ENCODE results near the gene ZXDC. TPM values are rescaled to one million over a fixed set of nuclear protein-coding genes. Genes with fewer than 3 reads are reported as not detected.

ZXDC gene
- total RNA-seq, 1 experiment from 2014 or later = 28.3 TPM

DNA sequence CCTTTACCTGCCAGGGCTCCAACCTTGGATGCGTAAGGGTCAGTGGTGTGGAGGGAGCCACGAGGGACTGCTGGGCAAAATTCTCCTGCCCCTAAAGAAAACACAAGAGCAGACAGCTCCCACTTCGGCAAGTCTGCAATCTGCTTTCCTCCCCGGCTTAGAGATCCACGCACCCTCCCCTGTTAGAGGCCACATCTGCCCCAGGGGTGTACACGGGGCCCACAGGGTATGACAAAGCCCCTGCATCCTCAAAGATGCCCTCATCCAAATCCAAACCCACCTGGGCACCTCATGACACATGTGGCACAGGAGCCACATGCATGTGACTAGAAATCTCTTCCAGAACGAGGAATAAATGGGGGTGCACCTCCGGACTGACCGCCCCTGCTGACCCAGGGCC, 25.5 kb downstream of the ZXDC start:
- no peaks in the 10 kb centered on the region; the same call in 1 of the 2 replicates for H3K27me3 Mint-ChIP-seq (ENCODE audit: low read depth)
- DNase-seq = no peak
- H3K36me3 Mint-ChIP-seq (ENCODE audit: insufficient read depth in 1 of 3, low read depth in 3 of 3) = peaks cover 7 to 32% (median 27%) of the 10 kb centered on the region in 3 experiments
- Histone ChIP-seq H3K23me2 (ENCODE audit: insufficient read length, low read depth, low read length, poor library complexity, severe bottlenecking) (no peaks in the 10 kb centered on the region), H2BK5ac (ENCODE audit: insufficient read length, low read length) (no peak overlapping the region), H3K4me1 (ENCODE audit: insufficient read depth, low read length) (no peaks in the 10 kb centered on the region), H3K79me1 (ENCODE audit: insufficient read depth, low read depth, low read length, poor library complexity, severe bottlenecking) (no peaks in the 10 kb centered on the region), H3K79me2 (ENCODE audit: insufficient read depth, low read length) (no peaks in the 10 kb centered on the region), H4K20me1 (ENCODE audit: control insufficient read depth, insufficient read depth, insufficient read length) (no peaks in the 10 kb centered on the region), H4K5ac (ENCODE audit: insufficient read length, low read depth, low read length) (no peak overlapping the region), H3K18ac (ENCODE audit: insufficient read length, low read depth, low read length) (no peak overlapping the region), H3K4ac (ENCODE audit: low read depth, low read length) (no peak overlapping the region), H3K23ac (ENCODE audit: insufficient read length, low read depth, low read length) (no peak overlapping the region), H2BK20ac (ENCODE audit: low read depth, low read length, poor library complexity, severe bottlenecking) (no peak overlapping the region), H2AFZ (ENCODE audit: low read length) (no peak overlapping the region), H3T11ph (ENCODE audit: low read length) (no peak overlapping the region), H3K27me3 (ENCODE audit: insufficient read depth, low read length) (no peaks in the 10 kb centered on the region), H2BK12ac (ENCODE audit: insufficient read length, low read depth, low read length) (no peak overlapping the region), H2AK5ac (ENCODE audit: insufficient read length, low read length) (no peak overlapping the region), H3K9ac (ENCODE audit: extremely low read depth, insufficient read length, low read length) (no peak overlapping the region), H3K14ac (ENCODE audit: insufficient read depth, low read length) (no peak overlapping the region), H3K56ac (ENCODE audit: insufficient read length, low read depth, low read length) (no peak overlapping the region), H3K9me3 (ENCODE audit: control insufficient read depth, low read depth, low read length) (no peaks in the 10 kb centered on the region), H3K27ac (ENCODE audit: insufficient read length, low read depth, low read length) (no peak overlapping the region), H4K91ac (ENCODE audit: insufficient read length, low read depth, low read length) (no peak overlapping the region), H2BK15ac (ENCODE audit: low read depth, low read length) (no peak overlapping the region), H2BK120ac (ENCODE audit: low read depth, low read length, poor library complexity, severe bottlenecking) (no peak overlapping the region), H3K4me2 (ENCODE audit: insufficient read depth, insufficient read length, low read length) (no peak overlapping the region), H4K8ac (replicated peaks; ENCODE audit: insufficient read length, low read depth, low read length) (no peak overlapping the region)
- H3K9me3 Mint-ChIP-seq = no peaks in the 10 kb centered on the region
- H3K4me1 Mint-ChIP-seq = peaks cover 10 to 12% of the 10 kb centered on the region in 2 experiments
- H3K27ac Mint-ChIP-seq = no peak overlapping the region
- no peak overlapping the region for H3K4me3 Mint-ChIP-seq
- WGBS (ENCODE audit: extremely low coverage, insufficient read length, low lambda C conversion rate) = no CpG with 5 or more reads among the region's 9 CpGs
- TF ChIP-seq, protein P1, sequence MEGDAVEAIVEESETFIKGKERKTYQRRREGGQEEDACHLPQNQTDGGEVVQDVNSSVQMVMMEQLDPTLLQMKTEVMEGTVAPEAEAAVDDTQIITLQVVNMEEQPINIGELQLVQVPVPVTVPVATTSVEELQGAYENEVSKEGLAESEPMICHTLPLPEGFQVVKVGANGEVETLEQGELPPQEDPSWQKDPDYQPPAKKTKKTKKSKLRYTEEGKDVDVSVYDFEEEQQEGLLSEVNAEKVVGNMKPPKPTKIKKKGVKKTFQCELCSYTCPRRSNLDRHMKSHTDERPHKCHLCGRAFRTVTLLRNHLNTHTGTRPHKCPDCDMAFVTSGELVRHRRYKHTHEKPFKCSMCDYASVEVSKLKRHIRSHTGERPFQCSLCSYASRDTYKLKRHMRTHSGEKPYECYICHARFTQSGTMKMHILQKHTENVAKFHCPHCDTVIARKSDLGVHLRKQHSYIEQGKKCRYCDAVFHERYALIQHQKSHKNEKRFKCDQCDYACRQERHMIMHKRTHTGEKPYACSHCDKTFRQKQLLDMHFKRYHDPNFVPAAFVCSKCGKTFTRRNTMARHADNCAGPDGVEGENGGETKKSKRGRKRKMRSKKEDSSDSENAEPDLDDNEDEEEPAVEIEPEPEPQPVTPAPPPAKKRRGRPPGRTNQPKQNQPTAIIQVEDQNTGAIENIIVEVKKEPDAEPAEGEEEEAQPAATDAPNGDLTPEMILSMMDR (conservative IDR thresholded peaks at IDR 0.05) = no peak
